ENCODE results near the gene IGSF5.
"Not testable (repeated sequence)": the region's sequence is repeated elsewhere in the genome, so short reads cannot be mapped to it uniquely, and the experiment has no call there.

The IGSF5 gene

DNA sequence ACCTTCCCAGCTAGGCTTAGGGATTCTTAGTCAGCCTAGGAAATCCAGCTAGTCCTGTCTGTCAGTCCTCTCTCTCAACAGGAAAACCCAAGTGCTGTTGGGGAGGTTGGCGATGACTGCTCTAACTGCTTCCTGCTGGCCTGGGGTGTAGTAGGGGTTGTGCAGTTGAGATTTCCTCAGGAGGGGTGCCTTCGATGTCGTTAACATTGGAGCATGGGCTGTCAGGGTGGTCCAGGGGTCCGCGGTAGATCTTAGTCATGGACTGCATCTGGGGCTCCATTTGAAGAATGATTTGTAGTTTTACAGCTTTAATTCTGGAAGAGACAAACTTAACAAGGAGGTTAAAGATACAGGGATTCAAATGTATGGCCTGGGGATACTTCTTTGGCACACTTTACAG lies 5.5 kb upstream of the IGSF5 start:
- DNase-seq (ENCODE audit: low read depth) = not testable (repeated sequence)

DNA sequence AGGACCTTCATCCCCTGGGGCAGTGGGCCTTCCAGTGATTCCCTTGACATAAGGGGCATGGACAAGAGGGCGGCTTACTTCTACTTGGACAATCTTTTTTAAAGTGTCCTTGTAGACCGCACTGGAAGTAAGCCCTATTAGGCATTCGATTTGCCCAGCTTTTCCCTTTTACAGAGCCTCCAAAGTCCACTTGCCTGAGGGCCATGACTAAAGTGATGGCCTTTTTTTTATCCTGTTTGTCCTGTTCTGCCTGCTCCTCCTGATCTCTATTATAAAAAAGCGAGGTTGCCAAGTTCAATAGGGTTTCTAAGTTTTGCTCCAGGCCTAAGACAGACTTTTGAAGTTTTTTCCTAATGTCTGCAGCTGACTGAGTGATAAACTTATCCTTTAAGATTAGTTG lies 2.4 kb upstream of the IGSF5 start:
- DNase-seq (ENCODE audit: low read depth) = not testable (repeated sequence)

DNA sequence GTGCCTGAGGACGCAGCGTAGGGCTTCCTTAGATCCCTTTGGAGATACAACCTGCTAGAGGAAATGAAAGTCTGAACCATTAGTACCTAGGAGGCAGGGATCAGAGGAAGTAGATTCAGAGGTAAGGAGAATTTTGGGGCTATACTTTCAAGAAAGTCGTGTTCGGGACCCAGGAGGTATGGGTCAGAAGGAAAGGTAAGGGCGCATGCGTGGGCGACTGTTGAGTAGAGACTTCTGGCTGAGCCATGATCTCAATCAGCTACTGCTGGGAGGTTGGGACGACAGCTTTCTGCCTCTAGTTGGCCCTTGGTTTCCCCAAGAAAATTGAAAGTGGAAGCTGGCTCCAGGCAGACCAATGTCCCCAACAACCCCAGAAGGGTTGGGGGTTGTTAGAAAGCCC lies 349 bp downstream of the IGSF5 start:
- DNase-seq (ENCODE audit: low read depth) = not testable (repeated sequence)

DNA sequence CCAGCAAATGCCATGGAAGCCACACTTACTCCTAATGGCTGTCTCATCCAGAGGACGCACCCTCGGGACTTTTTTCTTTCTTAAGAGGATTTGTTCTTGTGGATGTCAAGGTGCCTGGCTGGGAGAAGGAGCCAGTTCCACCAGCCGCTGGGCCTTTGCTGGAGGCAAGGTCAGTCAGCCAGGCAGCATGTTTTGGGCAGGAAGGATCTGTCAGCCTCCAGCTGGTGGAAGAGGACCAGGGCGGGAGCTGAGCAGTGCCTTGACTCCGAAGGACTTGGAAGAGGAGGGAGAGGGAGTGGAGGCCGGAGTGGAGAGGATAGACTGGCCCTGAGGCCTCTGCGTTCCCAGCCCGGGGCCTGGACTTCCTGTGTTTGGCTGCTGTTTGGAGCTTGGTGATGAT lies 5.7 kb downstream of the IGSF5 start:
- DNase-seq (ENCODE audit: low read depth) = no peak

DNA sequence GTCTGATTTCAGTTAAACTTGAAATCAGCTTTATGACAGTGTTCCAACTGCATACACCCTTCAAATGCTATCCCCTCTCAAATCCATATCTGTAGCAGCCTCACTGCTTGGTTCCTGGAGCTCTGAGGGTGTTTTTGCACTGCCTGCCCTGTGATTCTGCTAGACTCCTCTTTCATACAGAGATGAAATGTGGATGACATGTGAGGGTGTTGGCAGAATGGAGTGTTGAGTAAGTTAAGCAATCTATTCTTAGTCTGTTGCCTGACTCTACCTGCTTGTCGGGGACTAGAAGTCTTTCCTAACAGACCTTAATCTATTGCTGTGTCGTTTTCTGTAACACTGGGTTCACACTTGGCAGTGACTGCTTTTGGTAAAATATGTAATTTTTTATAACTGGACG lies 9.8 kb downstream of the IGSF5 start:
- no peak for DNase-seq (ENCODE audit: low read depth)

DNA sequence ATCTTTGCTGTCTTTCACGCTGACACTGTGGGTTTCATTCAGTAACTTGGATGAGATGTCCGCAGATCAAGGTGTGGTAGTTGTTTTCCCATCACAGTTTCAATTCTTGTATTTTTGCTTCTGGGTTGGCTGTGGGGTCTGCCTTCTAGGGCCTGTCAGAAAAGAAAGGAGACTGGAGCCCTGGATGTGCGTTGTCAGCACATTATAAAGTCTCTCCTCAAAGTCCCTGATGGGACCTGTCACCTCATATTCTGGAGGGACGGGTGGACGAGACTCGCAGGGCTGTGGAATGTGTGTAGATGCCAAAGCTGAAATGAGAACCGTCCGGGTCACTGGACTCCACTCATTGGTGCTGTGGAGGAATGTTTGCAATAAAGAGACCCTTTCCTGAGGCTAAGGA lies 11.3 kb downstream of the IGSF5 start:
- DNase-seq (ENCODE audit: low read depth) = no peak

DNA sequence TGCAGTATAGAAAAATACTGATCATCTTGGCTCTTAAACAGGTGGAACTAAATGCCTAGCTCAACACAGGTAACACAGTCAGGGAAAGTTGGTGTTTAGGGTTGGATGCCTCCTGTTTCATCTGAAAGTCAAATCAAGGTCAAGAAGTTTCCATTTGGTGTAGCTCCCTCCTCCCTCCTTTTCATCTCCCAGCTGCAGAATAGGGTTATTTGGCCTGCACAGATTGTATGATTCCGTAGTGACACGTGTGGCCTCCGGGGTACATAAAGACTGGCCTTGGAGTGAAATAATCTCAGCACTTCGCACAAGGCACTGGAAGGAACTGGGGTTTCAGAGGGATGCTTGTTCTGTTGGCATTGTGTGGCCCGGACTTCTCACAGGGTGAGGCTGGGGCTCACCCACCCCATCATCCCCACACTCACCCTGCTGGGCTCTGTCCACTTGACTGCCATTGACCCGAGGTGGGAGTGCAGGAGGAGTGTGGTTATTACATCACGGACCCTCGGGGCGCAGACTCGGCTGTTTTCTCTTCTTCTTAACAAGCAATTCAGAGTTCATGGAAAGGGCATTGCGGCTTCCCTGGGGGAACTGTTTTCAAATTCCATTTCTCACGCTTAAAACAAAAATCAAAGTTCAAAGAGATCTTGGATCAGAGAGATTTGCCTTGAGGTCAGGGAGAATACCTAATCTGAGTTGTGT lies 18.4 kb downstream of the IGSF5 start:
- DNase-seq (ENCODE audit: low read depth) = no peak

DNA sequence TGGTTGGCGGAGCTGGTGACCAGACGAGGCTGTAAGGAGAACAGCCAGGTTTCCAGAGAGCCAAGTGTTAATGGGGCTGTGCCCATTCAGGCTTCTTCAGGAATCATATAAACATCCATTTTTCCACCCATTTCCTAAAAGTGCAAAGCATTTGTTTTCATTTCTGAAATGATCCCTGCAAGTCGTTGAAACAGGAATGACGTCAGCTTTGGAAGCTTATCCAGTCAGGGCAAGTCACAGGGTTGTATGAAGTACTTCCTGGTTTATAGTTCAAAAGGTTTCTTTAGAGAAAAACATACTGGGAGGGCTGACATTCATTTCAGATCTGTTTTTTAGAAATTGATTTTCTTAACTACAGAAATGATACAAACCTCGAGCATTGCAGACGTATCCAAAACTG lies 29.2 kb downstream of the IGSF5 start:
- no peak for DNase-seq (ENCODE audit: low read depth)

DNA sequence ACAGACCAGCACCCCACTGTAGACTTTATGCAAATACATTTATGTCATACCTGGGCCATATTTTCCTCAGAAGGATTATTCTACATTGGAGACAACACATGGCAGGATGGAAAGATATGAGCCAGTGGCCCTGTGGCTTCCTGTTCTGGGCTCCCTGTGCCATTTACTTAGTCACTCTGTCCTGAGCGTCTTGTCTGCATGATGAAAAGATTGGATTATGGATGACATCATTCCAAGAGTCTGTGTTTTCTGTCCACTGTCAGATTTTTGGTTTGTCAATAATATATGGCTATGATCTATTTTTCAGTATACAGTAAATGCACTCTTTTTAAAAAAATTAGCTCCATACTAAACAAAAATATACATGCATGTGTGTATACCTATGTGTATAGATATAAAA lies 30.8 kb downstream of the IGSF5 start:
- no peak for DNase-seq (ENCODE audit: low read depth)

DNA sequence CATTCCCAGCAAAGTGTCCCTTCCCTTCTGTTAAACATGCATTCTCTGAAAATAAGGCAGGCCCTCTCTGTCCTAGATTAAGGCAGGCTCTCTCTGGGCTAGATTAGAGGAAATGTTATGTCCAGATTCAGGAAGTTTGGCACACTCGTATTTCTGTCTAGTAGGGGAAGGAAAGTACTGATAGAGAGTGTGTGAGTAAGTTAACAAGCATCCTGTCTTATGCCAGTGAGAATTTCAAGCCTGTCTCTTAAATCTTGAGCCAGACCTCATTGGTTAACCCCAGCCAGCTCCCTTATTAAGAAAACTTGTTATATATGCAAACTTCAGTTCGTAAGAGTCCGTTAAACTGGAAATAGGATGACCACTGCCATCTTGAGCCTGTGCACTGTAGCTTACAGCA lies 31.6 kb downstream of the IGSF5 start:
- no peak for DNase-seq (ENCODE audit: low read depth)

DNA sequence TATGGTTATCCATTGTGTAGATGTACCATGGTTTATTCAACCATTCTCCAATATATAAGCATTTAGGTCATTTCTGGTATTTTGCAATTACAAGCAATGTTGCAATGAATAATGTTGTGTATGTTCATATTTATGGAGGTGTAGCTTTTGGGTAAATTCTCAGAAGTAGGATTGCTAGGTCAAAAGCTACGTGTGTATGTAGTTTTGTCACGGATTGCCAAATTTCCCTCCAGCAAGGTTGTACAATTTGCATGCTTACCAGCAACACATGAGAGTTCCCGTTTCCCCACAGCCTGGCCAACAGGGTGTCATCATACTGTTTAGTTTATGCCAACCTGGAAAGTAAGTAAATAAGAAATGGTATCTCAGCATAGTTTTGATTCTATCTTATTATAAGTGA lies 36.3 kb downstream of the IGSF5 start:
- DNase-seq (ENCODE audit: low read depth) = no peak

DNA sequence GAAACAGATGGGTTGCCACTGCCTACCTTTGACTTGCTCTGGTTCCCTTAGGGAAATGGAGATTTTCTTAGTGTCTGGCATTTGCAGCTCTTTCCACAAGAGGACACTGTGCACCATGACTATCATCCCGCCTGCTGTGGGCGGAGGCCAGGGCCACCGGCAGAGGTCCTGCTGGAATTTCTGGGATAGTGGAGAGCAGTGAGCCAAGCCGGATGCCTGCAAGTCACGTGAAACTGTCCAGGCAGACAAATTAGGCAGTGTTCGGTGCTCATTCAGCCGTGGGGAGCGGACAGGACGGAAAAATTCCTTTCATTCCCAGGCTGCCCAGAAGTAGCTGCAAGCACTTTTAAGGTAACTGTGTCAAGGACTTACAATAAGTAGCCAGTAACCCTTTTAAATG lies 43.4 kb downstream of the IGSF5 start:
- no peak for DNase-seq (ENCODE audit: low read depth)

DNA sequence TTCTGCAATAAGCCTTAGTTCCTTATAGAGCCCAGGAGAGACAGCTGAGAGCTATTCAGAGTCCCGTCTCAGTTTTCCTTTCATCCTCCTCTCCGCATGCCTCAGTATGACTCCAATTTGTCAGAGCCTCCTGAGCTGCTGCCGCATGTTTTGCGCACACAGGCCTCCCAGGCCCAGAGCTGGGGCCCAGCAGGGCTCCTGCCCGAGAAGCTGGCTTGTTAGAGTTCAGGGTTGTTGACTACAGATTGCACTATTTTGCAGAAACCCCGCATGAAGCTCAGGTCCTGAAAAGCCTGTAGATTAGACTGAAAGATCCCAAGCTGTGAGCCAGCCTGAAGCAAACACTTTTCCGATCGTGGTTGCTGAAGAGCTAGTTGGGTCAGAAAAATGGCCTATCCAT lies 51.5 kb downstream of the IGSF5 start:
- DNase-seq (ENCODE audit: low read depth) = no peak

DNA sequence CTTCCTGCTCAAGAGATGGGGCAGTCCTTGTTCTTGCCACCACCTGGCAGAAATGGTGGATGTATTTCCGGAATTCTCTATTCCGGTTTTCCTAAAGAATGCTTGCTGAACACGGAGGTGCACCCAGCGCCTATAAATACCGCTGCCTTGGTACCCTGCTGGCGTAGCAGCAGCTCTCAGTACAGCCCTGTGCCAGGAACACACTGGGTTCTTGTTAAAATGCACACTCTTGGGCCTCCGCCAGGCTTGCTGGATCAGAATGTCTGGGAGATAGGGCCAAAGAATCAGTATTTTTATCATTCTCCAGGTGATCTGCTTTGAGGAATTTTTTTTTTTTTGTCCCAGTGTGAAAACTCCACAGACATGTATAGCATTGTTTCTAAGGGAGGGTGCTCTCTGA lies 54.2 kb downstream of the IGSF5 start:
- DNase-seq (ENCODE audit: low read depth) = no peak

DNA sequence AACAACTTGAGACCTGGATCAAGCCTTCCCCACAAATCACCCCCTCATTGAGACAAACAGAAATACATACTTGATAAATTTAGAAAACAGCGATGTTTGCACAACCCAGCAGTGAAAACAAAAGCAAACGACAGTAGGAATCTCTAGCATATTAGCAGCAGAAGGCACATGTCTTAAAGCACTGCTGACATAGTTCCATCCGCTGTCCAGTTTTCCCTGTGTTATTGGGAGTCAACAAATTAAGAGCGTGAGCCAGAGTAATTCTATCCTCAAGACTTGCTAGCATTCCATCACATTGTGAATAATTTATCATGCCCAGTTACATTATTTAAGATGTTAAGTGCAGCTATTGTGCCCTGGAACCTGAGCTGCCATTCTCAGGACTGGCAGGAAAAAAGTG lies 55.3 kb downstream of the IGSF5 start:
- DNase-seq (ENCODE audit: low read depth) = no peak

DNA sequence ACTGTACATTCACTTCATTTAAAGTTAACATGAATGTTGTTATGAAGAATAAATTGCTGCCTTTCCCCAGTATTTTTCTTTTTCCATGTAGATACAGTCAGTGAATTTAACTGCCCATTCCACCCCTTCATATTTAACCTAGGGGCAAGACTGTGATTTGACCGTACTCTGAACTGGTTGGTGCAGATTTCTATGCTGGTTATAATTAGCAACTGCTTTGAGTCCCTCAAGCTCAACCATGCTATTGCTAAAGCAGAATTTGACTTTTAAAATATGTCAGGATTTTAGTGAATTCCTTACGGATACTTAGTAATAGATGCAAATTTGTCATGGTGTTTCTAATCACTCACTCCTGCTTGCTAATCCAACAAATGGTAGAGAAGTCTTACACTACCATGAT lies 57.2 kb downstream of the IGSF5 start:
- DNase-seq (ENCODE audit: low read depth) = no peak

DNA sequence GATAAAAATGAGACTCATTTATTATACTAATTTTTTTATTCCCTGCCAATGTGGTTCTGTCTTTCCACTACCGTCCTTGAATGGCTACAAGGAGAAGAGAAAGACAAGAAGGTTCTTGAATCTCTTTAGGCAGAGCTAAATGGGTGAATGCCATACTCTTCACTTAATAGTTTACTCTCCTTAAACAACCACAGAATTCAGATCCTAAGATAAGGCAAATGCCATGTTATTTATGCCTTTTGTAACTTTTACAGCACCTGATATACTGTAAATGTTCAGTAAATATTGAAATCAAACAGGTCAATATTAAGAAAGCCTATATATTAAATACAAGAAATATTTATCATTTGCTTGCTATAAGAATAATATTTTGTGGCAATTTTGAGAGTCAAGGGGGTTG lies 58.4 kb downstream of the IGSF5 start:
- no peak for DNase-seq (ENCODE audit: low read depth)

DNA sequence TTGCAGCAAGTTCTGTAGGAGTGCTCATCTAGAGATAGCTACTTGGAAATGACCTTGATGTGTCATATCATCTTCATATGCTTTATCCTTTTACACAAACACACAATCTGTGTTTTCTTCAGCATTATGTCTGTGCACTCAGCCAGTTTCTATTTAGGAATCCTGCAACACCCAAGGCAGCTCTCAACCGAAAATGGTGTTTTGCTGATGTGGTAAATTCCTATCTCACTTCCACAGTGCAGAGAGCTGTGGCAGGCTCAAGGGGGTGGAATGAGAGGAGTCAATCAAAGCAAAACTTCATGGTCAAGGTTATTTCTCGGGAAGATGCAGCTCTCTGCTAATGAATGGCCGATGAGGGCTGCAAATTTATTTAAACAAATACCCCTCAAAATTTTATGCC lies 59.3 kb downstream of the IGSF5 start:
- no peak for DNase-seq (ENCODE audit: low read depth)

DNA sequence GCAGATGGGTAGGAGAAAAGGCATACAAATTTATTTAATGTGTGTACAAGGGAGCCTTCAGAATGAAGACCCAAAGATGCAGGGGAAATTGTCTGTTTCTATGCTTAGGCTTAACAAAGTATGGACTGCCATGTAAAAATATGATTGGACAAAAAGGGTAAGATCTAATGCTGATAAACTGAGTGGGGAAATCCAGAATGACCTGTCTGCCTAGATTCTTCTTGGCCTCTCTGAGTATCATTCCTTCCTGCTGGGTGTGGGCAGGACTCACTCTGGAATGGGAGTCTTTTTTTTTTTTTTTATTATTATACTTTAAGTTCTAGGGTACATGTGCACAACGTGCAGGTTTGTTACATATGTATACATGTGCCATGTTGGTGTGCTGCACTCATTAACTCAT lies 61.0 kb downstream of the IGSF5 start:
- DNase-seq (ENCODE audit: low read depth) = no peak

DNA sequence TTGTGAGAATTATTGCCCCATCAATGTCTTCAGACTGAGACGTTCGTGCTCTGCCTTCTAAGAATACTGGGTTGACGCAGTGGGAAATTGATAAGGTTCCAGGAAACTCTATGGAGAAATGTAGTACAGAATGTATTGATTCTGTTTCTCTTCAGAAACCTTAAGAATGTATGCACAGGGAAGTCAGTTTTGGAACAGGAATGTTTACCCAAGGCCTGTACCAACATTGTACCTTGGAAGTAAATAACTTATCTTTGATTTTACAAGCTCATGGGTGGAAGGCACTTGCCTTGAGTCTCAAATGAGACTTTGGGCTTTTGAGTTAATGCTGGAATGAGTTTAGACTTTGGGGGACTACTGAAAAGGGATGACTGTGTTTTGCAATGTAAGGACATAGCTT lies 62.8 kb downstream of the IGSF5 start:
- DNase-seq (ENCODE audit: low read depth) = no peak

DNA sequence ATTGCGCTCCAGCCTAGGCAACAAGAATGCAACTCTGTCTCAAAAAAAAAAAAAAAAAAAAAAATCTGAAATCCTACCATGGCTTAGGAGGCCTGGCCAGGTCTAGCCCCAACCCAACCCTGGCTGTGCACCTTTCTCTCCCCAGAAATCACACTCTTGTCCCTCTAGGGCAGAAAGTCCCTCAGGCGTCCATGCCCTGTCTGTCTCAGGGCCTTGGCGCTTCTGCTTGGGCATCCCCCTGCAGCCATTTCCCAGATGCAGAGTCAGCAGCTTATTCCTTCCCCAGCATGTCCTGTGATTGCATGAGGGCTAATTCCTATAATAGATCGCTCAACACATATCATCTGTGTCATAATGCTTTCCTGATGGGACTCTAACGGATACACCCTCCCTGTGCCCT lies 65.0 kb downstream of the IGSF5 start:
- no peak for DNase-seq (ENCODE audit: low read depth)

DNA sequence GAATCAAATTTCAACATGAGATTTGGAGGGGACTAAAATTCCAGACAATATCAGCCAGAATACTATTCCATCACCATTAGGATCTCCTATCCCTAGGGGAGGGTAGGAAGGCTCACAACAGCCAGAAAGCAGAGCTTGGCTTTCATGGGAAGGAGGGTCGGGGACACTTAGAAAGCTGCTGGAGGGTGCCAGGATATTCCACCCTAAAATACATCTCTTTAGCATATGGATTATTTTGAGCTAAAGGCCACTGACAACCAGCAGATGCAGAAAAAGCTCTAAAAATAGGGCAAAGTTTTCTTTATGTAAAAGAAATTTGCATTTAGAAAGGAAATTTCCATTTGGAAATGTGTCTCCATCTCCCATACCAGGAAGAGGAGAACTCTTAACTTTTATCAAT lies 68.0 kb downstream of the IGSF5 start:
- DNase-seq (ENCODE audit: low read depth) = no peak

DNA sequence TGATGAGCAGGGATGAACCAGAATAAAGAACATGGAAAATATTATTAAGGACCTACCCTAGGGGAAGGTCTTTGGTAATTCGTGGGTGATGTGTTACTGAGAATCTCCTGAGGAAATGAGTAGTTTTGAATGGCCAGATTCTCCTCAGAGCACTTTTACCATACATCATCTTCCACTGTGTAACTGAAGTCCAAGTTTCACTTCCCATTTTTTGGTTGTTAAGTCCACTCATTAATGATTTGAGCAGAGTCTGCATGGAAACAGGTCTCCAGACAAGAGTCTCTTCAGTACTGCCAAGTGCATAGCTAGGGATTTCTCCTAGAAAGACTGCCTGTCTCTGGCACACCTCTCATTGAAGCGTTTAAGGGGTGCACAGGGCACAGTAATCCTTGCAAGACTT lies 73.6 kb downstream of the IGSF5 start:
- no peak for DNase-seq (ENCODE audit: low read depth)

DNA sequence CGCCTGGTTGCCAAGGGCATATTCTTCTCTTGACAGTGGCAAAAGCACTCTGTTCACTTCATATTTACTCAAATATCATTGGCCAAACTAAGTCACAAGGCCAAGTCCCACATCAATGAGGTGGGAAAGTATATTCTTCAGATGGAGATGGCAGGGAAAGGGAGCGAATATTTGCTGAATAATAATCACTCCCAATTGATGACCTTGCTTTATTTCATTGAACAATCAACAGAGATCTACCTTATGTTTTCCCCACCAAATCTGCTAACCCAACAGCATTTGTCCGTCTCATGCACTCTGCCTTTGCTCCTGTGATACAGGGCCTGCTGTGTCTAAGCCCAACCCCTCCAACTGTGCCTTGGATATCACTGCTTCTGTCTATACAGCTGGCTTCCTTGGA lies 77.1 kb downstream of the IGSF5 start:
- DNase-seq (ENCODE audit: low read depth) = no peak

DNA sequence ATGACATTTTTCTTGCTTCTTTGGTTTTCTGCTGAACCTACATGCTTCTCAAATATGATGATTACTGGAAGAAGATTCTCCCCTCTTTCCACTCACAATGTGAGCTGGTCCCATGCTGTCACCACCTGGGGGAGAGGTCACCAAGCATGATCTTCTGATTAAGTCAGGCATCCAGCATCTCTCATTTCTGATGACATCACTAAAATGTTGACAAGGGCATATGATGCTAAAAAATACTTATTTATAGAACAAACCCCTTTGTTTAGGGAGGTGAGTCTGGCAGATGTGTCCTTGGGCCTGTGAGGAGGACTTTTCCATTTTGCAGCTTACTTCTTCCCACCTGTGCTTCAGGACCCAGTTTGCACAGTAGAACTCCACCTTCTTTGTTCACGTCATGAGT lies 80.3 kb downstream of the IGSF5 start:
- DNase-seq (ENCODE audit: low read depth) = no peak
